Mucosa of stomach (tissue), 1 donor: ENCODE measurements around the gene HMOX1.

Source experiments
- H3K27me3 ChIP-seq: one replicate; pipeline ENCODE4 v1.7.0; 2013; ENCODE audit warnings: mild to moderate bottlenecking, low read length; ENCODE audit not compliant: control insufficient read depth, insufficient read depth
- H3K36me3 ChIP-seq: one replicate; pipeline ENCODE4 v1.7.0; 2013; ENCODE audit warnings: low read length; ENCODE audit not compliant: control insufficient read depth, insufficient read depth
- H3K4me1 ChIP-seq: one replicate; pipeline ENCODE4 v1.7.0; 2013; ENCODE audit warnings: mild to moderate bottlenecking, low read length; ENCODE audit not compliant: control insufficient read depth, insufficient read depth
- H3K4me3 ChIP-seq: one replicate; pipeline ENCODE4 v1.7.0; 2013; ENCODE audit warnings: low read length
- H3K9ac ChIP-seq: one replicate; pipeline ENCODE4 v1.7.0; 2013; ENCODE audit warnings: mild to moderate bottlenecking, low read length, moderate library complexity
- H3K9me3 ChIP-seq: one replicate; pipeline ENCODE4 v1.7.0; 2013; ENCODE audit warnings: mild to moderate bottlenecking, low read length, moderate library complexity; ENCODE audit not compliant: control insufficient read depth
- donor health status: Pancreatic carcinoma.

The HMOX1 gene

GRCh38 chr22:35401863-35402262, 21.0 kb downstream of the HMOX1 start:
- Histone ChIP-seq H3K36me3 (no peaks in the 10 kb centered on the region), H3K4me3 (no peak overlapping the region), H3K27me3 (no peaks in the 10 kb centered on the region), H3K4me1 (peaks cover 3% of the 10 kb centered on the region), H3K9ac (no peak overlapping the region), H3K9me3 (no peaks in the 10 kb centered on the region)

DNA sequence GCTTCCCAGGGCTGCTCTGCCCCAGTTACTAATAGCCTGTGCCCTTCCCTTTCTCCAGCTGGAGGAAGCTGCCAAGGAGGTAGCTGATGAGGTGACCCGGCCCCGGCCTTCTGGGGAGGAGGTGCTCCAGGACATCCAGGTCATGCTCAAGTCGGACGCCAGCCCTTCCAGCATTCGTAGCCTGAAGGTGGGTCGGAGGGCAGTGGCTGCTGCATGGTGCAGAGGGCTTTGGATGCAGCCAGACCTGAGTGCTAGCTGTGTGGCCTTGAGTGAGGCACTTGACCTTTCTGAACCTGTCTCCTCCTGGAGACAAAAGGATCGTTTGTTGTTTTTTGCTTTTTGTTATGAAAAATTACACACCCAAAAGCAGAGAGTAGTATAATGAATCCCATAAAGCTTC, 22.5 kb downstream of the HMOX1 start:
- peaks cover 3% of the 10 kb centered on the region for H3K4me1 ChIP-seq
- no peaks in the 10 kb centered on the region for H3K36me3 ChIP-seq
- no peaks in the 10 kb centered on the region for H3K27me3 ChIP-seq
- H3K9ac ChIP-seq, result no peak overlapping the region
- no peak overlapping the region for H3K4me3 ChIP-seq
- H3K9me3 ChIP-seq, result no peaks in the 10 kb centered on the region

GRCh38 chr22:35404176-35404575, 23.3 kb downstream of the HMOX1 start:
- Histone ChIP-seq H3K9ac (no peak overlapping the region), H3K36me3 (no peaks in the 10 kb centered on the region), H3K9me3 (no peaks in the 10 kb centered on the region), H3K4me1 (peaks cover 3% of the 10 kb centered on the region), H3K4me3 (no peak overlapping the region), H3K27me3 (no peaks in the 10 kb centered on the region)

DNA sequence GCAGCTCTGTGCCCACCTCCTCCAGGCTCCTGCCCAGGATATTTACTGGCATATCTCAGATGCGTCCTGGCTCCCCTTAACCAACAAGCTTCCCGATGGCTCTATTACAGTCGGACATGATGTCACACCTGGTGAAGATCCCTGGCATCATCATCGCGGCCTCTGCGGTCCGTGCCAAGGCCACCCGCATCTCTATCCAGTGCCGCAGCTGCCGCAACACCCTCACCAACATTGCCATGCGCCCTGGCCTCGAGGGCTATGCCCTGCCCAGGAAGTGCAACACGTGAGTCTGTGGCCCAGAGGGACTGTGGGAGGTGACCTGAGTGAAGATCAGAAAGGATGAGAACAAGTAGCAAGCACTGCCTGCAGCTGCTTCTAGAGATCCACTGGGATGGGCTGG, 25.5 kb downstream of the HMOX1 start:
- no peaks in the 10 kb centered on the region for H3K36me3 ChIP-seq
- no peaks in the 10 kb centered on the region for H3K4me1 ChIP-seq
- H3K27me3 ChIP-seq, result no peaks in the 10 kb centered on the region
- no peak overlapping the region for H3K9ac ChIP-seq
- H3K4me3 ChIP-seq, result no peak overlapping the region
- no peaks in the 10 kb centered on the region for H3K9me3 ChIP-seq

DNA sequence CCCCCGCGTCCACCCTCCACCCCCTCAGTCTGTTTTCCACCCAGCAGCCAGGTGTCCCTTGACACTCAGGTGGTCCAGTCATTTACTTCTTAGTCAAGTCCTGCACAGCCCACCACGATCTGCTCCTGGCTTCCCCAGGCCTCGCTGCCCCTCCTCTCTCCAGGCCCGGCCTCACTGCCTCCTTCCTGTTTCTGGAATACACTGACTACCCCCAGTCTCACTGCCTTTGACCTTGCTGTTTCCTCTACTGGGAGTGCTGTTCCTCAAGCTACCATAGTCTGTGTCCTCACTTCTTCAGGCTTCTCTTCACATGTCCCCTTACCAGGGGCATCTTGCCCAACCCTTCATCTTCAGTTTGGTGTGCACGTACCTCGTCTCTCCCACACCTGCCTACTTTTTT, 26.5 kb downstream of the HMOX1 start:
- H3K36me3 ChIP-seq, result no peaks in the 10 kb centered on the region
- no peak overlapping the region for H3K4me3 ChIP-seq
- H3K9me3 ChIP-seq, result no peaks in the 10 kb centered on the region
- H3K27me3 ChIP-seq, result no peaks in the 10 kb centered on the region
- no peaks in the 10 kb centered on the region for H3K4me1 ChIP-seq
- H3K9ac ChIP-seq, result no peak overlapping the region

- Histone ChIP-seq H3K4me3 (no peak overlapping the region), H3K9ac (no peak overlapping the region), H3K9me3 (no peaks in the 10 kb centered on the region), H3K27me3 (no peaks in the 10 kb centered on the region), H3K36me3 (no peaks in the 10 kb centered on the region), H3K4me1 (no peaks in the 10 kb centered on the region)
Measured at GRCh38 chr22:35409783-35410662, 29.1 kb downstream of the HMOX1 start.

DNA sequence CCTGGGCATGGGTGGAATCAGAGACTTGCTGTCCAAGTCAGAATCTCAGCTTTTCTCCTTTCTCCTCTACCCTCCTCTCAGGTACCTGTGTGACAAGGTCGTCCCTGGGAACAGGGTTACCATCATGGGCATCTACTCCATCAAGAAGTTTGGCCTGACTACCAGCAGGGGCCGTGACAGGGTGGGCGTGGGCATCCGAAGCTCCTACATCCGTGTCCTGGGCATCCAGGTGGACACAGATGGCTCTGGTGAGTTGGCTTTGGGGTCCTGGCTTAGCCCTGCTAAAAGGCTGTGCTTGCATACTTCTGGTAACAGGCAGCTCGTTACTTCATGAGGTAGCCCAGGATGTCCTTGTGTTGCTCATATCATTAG, 29.8 kb downstream of the HMOX1 start:
- no peaks in the 10 kb centered on the region for H3K4me1 ChIP-seq
- H3K36me3 ChIP-seq, result no peaks in the 10 kb centered on the region
- H3K27me3 ChIP-seq, result no peaks in the 10 kb centered on the region
- H3K4me3 ChIP-seq, result no peak overlapping the region
- no peak overlapping the region for H3K9ac ChIP-seq
- no peaks in the 10 kb centered on the region for H3K9me3 ChIP-seq

- Histone ChIP-seq H3K4me3 (no peak overlapping the region), H3K9me3 (no peaks in the 10 kb centered on the region), H3K4me1 (no peaks in the 10 kb centered on the region), H3K27me3 (no peaks in the 10 kb centered on the region), H3K9ac (no peak overlapping the region), H3K36me3 (no peaks in the 10 kb centered on the region)
Measured at GRCh38 chr22:35411102-35411501, 30.2 kb downstream of the HMOX1 start.

- H3K27me3 ChIP-seq, result no peaks in the 10 kb centered on the region
- no peaks in the 10 kb centered on the region for H3K9me3 ChIP-seq
- peaks cover 3% of the 10 kb centered on the region for H3K4me1 ChIP-seq
- H3K4me3 ChIP-seq, result no peak overlapping the region
- H3K36me3 ChIP-seq, result no peaks in the 10 kb centered on the region
- H3K9ac ChIP-seq, result no peak overlapping the region
Measured at GRCh38 chr22:35413624-35414023, 32.7 kb downstream of the HMOX1 start.

DNA sequence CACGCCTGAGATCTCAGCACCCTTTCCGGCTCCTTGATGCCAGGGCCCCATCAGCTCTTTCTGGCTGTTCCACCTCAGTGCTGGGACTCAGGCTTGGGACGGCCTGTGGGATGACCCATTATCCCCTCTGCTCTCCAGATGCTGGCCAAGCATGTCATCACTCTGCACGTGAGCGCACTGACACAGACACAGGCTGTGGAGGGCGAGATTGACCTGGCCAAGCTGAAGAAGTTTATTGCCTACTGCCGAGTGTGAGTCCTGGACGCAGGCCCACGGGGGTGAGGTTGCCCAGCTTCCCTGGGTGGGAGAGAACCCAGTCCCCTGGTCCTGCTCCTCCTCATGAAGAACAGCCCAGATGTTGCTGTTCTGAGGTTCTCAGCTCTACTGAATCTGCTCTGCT, 36.7 kb downstream of the HMOX1 start:
- Histone ChIP-seq H3K4me3 (no peak overlapping the region), H3K9me3 (no peaks in the 10 kb centered on the region), H3K9ac (no peak overlapping the region), H3K4me1 (peaks cover 3% of the 10 kb centered on the region), H3K27me3 (no peaks in the 10 kb centered on the region), H3K36me3 (no peaks in the 10 kb centered on the region)

GRCh38 chr22:35418088-35418487, 37.2 kb downstream of the HMOX1 start:
- no peaks in the 10 kb centered on the region for H3K36me3 ChIP-seq
- no peak overlapping the region for H3K9ac ChIP-seq
- no peaks in the 10 kb centered on the region for H3K9me3 ChIP-seq
- H3K27me3 ChIP-seq, result no peaks in the 10 kb centered on the region
- no peak overlapping the region for H3K4me3 ChIP-seq
- H3K4me1 ChIP-seq, result peaks cover 3% of the 10 kb centered on the region

DNA sequence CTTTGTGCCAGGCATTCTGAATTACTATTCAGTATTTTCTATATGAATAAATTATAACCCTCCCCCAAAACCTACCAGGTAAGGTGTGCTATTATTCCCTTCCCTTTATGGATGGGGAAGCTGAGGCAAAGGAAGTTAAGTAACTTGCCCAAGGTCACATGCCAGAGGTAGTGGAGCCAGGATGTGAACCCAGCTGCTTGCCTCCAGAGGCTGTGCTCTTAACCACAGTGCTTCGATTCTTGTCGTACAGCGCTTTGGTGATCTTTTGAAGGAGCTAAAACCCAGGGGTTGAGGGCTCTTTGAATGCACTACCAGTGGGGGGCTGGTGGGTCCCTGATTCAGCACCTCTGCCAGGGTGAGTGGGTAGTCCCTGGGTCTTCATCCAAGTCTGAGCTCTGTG, 37.8 kb downstream of the HMOX1 start:
- no peaks in the 10 kb centered on the region for H3K27me3 ChIP-seq
- H3K4me1 ChIP-seq, result peaks cover 3% of the 10 kb centered on the region
- no peak overlapping the region for H3K9ac ChIP-seq
- no peaks in the 10 kb centered on the region for H3K9me3 ChIP-seq
- H3K4me3 ChIP-seq, result no peak overlapping the region
- no peaks in the 10 kb centered on the region for H3K36me3 ChIP-seq

DNA sequence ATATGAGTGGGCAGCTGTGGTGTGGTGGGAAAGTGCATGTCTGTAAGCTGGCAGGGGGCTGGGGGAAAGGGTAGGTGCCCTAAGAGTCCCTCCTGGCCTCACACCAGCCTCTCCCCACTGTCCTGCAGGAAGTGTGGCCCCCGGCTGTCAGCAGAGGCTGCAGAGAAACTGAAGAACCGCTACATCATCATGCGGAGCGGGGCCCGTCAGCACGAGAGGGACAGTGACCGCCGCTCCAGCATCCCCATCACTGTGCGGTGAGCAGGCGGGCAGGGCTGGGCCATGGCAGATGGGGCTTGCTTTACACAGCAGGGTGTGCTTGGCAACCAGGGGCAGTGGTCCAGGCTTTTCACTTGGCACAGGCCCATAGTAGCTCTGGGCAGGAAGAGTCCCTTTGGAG, 38.9 kb downstream of the HMOX1 start:
- no peaks in the 10 kb centered on the region for H3K27me3 ChIP-seq
- no peaks in the 10 kb centered on the region for H3K9me3 ChIP-seq
- no peaks in the 10 kb centered on the region for H3K36me3 ChIP-seq
- H3K9ac ChIP-seq, result no peak overlapping the region
- H3K4me3 ChIP-seq, result no peak overlapping the region
- H3K4me1 ChIP-seq, result peaks cover 3% of the 10 kb centered on the region
